CD4-positive, alpha-beta memory T cell (primary cell): ENCODE measurements around the gene TEX13D. TPM values are rescaled to one million over a fixed set of nuclear protein-coding genes. Genes with fewer than 3 reads are reported as not detected.
A peak's percentile ranks its signal among the peaks of the same experiment; 100 is the strongest.

ENCODE experiments used
- CTCF ChIA-PET: fragments of 350-600 bp; sonication (Branson Sonifier 250); formaldehyde crosslinking; loops from one replicate; lab custom pipeline; 2021; ENCODE audit warnings: inconsistent platforms; ENCODE audit not compliant: partially characterized antibody; lab: Charles Lee
- POLR2A ChIA-PET: fragments of 350-600 bp; sonication (Branson Sonifier 250); formaldehyde crosslinking; loops from one replicate; lab custom pipeline; 2021; ENCODE audit not compliant: partially characterized antibody; lab: Charles Lee
- DNase-seq, 5 donors: peaks; one replicate each; pipeline versions ENCODE4 v3.0.0 to v3.0.0-alpha.2; 2020 to 2022; ENCODE audit warnings: mixed read lengths in 1 of 5
- H3K27ac ChIP-seq: one replicate; pipeline ENCODE4 v1.7.0; 2013; ENCODE audit warnings: low read depth, low read length
- H3K27me3 ChIP-seq: 2 replicates; pipeline ENCODE4 v1.7.0; 2013; ENCODE audit warnings: mild to moderate bottlenecking, low read length, moderate library complexity; ENCODE audit not compliant: insufficient read depth
- H3K36me3 ChIP-seq: 2 replicates; pipeline ENCODE4 v1.7.0; 2013; ENCODE audit warnings: mild to moderate bottlenecking, low read length, moderate library complexity; ENCODE audit not compliant: insufficient read depth
- H3K4me1 ChIP-seq: 2 replicates; pipeline ENCODE4 v1.7.0; 2013; ENCODE audit warnings: mild to moderate bottlenecking, low read length, moderate library complexity; ENCODE audit not compliant: insufficient read depth
- H3K4me3 ChIP-seq, 2 donors: one replicate each; pipeline ENCODE4 v1.7.0; 2013; ENCODE audit warnings: low read length in 2 of 2, mild to moderate bottlenecking in 1 of 2
- H3K9me3 ChIP-seq, 2 donors: one replicate each; pipeline ENCODE4 v1.7.0; 2013; ENCODE audit warnings: low read length in 2 of 2, control low read depth in 1 of 2; ENCODE audit not compliant: control insufficient read depth in 1 of 2
- H3K27ac Mint-ChIP-seq, 7 donors: one replicate each; pipeline ENCODE4 v1.8.0; 2020 to 2021; ENCODE audit warnings: mixed read lengths in 7 of 7, mild to moderate bottlenecking in 6 of 7, inconsistent platforms in 3 of 7, moderate library complexity in 3 of 7
- H3K27me3 Mint-ChIP-seq, 2 donors: one replicate each; pipeline ENCODE4 v1.8.0; 2020 to 2021; ENCODE audit warnings: mixed read lengths in 2 of 2
- H3K36me3 Mint-ChIP-seq, 2 donors: one replicate each; pipeline ENCODE4 v1.8.0; 2020 to 2021; ENCODE audit warnings: mixed read lengths in 2 of 2, inconsistent platforms in 1 of 2, mild to moderate bottlenecking in 1 of 2
- H3K4me1 Mint-ChIP-seq, 4 donors: one replicate each; pipeline ENCODE4 v1.8.0; 2020 to 2021; ENCODE audit warnings: mixed read lengths in 4 of 4, mild to moderate bottlenecking in 1 of 4
- H3K4me3 Mint-ChIP-seq, 8 donors: one replicate each; pipeline ENCODE4 v1.8.0; 2020 to 2021; ENCODE audit warnings: mixed read lengths in 8 of 8, mild to moderate bottlenecking in 7 of 8, moderate library complexity in 6 of 8, inconsistent platforms in 3 of 8
- H3K9me3 Mint-ChIP-seq, 8 donors: one replicate each; pipeline ENCODE4 v1.8.0; 2020 to 2021; ENCODE audit warnings: mixed read lengths in 8 of 8, mild to moderate bottlenecking in 5 of 8, inconsistent platforms in 3 of 8, moderate library complexity in 1 of 8
- intact Hi-C: fragments of 100-400 bp; cut with micrococcal nuclease; formaldehyde crosslinking; loops from one replicate; pipeline ENCODE4 v1.15.1; 2023
- polyA plus RNA-seq, 2 donors: library from polyadenylated mRNA; unstranded; fragments of 300-500 nt; fragmentation: Illumina TruSeq; gene quantifications; one replicate each; pipeline ENCODE4 v1.2.3, GENCODE V29; 2021
- total RNA-seq, 2 experiments: library from RNA; stranded (reverse); gene quantifications; one replicate each; pipeline ENCODE4 v1.2.3, GENCODE V29; 2021

TEX13D gene
- total and polyA plus RNA-seq, 4 experiments from 2014 or later = not detected

DNA sequence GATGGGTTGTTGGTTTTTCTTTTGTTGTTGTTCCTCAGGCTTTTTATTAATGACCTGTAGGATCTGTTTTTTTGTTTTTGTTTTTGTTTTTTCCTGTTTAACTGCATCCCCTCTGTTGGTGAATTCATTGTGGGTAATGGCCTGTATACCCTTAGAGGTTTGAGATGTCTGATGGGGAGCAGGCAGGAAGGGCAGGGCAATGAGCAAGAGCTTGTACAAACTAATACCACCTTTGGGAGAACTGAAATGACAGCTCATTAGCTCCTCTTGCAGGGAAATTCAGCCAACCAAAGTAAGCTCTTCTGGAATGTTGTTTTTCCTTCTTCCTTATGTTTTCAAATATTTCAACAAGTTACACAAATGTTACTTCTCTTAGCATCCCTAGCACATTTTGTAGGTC is 37.3 kb downstream of the TEX13D start:
- H3K9me3 ChIP-seq = no peaks in the 10 kb centered on the region
- H3K4me3 ChIP-seq = no peak overlapping the region
- H3K36me3 Mint-ChIP-seq = peaks cover 12 to 61% of the 10 kb centered on the region in 2 donors
- no peaks in the 10 kb centered on the region for H3K27me3 ChIP-seq
- H3K4me1 Mint-ChIP-seq = peaks cover 15 to 32% (median 20%) of the 10 kb centered on the region in 4 donors
- peak overlapping the region in 5 of 7 donors; percentile 9 to 75 (median 41) for H3K27ac Mint-ChIP-seq
- no peak for DNase-seq
- intact Hi-C loops = loop anchor here (1.0 kb wide), 1 partner anchor 15 kb away; no protein-coding TSS in a partner anchor
- H3K4me3 Mint-ChIP-seq = no peak overlapping the region
- H3K9me3 Mint-ChIP-seq = no peaks in the 10 kb centered on the region
- H3K36me3 ChIP-seq = peaks cover 18% of the 10 kb centered on the region
- ChIA-PET POLR2A (interaction anchor here (0.9 to 1.3 kb wide), 3 partner anchors 22 to 407 kb away, joined by 3 to 4 read pairs (median 3); partner anchors contain the start of gene SH2D1A), CTCF (interaction anchor here (1.1 to 2.4 kb wide), 2 partner anchors 17 to 19 kb away, joined by 4 to 8 read pairs; no protein-coding TSS in a partner anchor)
- H3K27ac ChIP-seq = no peak overlapping the region
- H3K4me1 ChIP-seq = peaks cover 18% of the 10 kb centered on the region
- H3K27me3 Mint-ChIP-seq = no peaks in the 10 kb centered on the region

DNA sequence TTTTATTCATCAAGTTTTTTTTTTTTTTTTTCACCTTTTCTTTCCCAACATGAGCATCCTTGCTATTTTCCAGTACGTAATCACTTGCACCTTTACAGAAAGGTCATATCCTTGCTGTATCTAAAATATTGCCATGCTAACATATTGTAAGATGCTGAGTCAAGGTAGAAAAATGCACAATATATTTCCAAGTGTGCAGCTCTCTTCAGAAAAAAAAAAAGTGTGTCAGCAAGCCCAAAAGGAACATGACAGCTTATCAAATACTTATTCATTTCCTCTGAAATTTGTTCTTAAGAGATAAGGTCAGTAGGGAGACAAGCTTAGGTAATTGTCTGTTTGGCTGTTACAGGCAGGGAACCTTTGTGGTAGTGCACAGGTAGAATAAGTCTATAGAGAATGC is 40.9 kb downstream of the TEX13D start:
- H3K4me3 ChIP-seq = no peak overlapping the region
- intact Hi-C loops = no loop called here
- H3K9me3 ChIP-seq = no peaks in the 10 kb centered on the region
- Mint-ChIP-seq H3K4me3 (no peak overlapping the region), H3K9me3 (no peaks in the 10 kb centered on the region), H3K27ac (peak overlapping the region in 1 of 7 donors; percentile 83), H3K4me1 (peaks cover 12 to 23% (median 15%) of the 10 kb centered on the region in 4 donors), H3K27me3 (no peaks in the 10 kb centered on the region), H3K36me3 (peaks cover 12 to 44% of the 10 kb centered on the region in 2 donors)
- ChIA-PET CTCF (interaction anchor here (0.7 to 1.1 kb wide), 3 partner anchors 10 to 262 kb away, joined by 3 read pairs; no protein-coding TSS in a partner anchor), POLR2A (interaction anchor here (1.0 kb wide), 1 partner anchor 30 kb away, joined by 3 read pairs; no protein-coding TSS in a partner anchor)
- H3K27me3 ChIP-seq = no peaks in the 10 kb centered on the region
- H3K36me3 ChIP-seq = peaks cover 14% of the 10 kb centered on the region
- DNase-seq = no peak
- H3K27ac ChIP-seq = no peak overlapping the region
- peaks cover 18% of the 10 kb centered on the region for H3K4me1 ChIP-seq

GRCh38 chrX:124378643-124379042 is 46.2 kb downstream of the TEX13D start:
- intact Hi-C loops = no loop called here
- Mint-ChIP-seq H3K36me3 (peaks cover 0 to 26% of the 10 kb centered on the region in 2 donors), H3K4me1 (peaks cover 3 to 11% (median 5%) of the 10 kb centered on the region in 4 donors), H3K4me3 (no peak overlapping the region), H3K27ac (no peak overlapping the region), H3K9me3 (no peaks in the 10 kb centered on the region), H3K27me3 (no peaks in the 10 kb centered on the region)
- ChIA-PET CTCF (interaction anchor here (1.1 to 1.9 kb wide), 3 partner anchors 9 to 28 kb away, joined by 3 to 5 read pairs (median 4); no protein-coding TSS in a partner anchor), POLR2A (no interaction called here)
- no peaks in the 10 kb centered on the region for H3K36me3 ChIP-seq
- H3K4me1 ChIP-seq = no peaks in the 10 kb centered on the region
- no peak overlapping the region for H3K27ac ChIP-seq
- no peak overlapping the region for H3K4me3 ChIP-seq
- DNase-seq = no peak
- no peaks in the 10 kb centered on the region for H3K9me3 ChIP-seq
- no peaks in the 10 kb centered on the region for H3K27me3 ChIP-seq

DNA sequence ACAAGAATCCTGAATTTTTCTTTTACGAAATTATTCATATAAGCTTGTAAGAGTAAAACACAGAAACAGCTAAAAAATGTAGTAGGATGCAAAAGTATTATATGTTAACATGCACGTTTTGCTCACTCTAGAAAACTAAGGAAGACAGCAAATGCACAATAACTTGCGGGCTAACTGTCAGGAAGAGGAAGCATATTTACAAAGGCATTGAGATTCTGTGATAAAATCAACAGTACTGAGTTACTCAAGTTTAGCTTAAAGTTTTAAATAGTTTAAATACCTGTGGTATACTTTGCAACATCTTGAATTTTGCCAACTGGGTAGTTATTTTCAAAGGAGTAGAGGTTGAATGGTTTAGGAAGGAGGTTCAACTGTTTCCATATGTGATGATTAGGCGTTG is 50.9 kb downstream of the TEX13D start:
- Histone ChIP-seq H3K36me3 (no peaks in the 10 kb centered on the region), H3K27ac (no peak overlapping the region), H3K9me3 (no peaks in the 10 kb centered on the region), H3K4me1 (no peaks in the 10 kb centered on the region), H3K4me3 (no peak overlapping the region), H3K27me3 (no peaks in the 10 kb centered on the region)
- no peaks in the 10 kb centered on the region for H3K27me3 Mint-ChIP-seq
- intact Hi-C loops = loop anchor here (10.0 kb wide), 1 partner anchor 419 kb away; the partner anchor contains the start of gene STAG2
- ChIA-PET CTCF (interaction anchor here (0.7 to 1.1 kb wide), 3 partner anchors 10 to 172 kb away, joined by 3 to 4 read pairs (median 3); no protein-coding TSS in a partner anchor), POLR2A (interaction anchor here (0.9 to 2.0 kb wide), 2 partner anchors 35 to 166 kb away, joined by 4 read pairs; no protein-coding TSS in a partner anchor)
- no peak overlapping the region for H3K4me3 Mint-ChIP-seq
- peaks cover 0 to 42% of the 10 kb centered on the region in 2 donors for H3K36me3 Mint-ChIP-seq
- DNase-seq = no peak
- H3K4me1 Mint-ChIP-seq = peaks cover 3 to 12% (median 6%) of the 10 kb centered on the region in 4 donors
- H3K27ac Mint-ChIP-seq = peak overlapping the region in 2 of 7 donors; percentile 38 to 50
- H3K9me3 Mint-ChIP-seq = no peaks in the 10 kb centered on the region

DNA sequence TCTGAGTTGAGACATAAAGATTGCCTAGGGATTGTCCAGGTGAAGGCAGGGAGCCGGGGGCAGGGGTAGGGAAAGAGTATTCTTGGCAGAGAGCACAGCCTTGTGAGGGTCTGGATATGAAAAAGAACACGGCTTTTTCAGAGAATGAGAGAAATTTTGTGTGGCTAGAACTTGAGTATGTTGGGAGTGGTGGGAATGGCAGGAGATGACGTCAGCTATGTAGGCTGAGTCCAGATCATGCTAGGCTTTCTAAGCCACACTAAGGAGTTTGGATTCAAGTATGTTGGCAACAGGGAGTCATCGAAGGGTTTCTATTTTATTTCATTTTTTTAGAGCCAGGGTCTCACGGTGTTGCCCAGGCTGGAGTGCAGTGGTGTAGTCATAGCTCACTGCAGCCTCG is 53.9 kb downstream of the TEX13D start:
- H3K36me3 Mint-ChIP-seq = peaks cover 0 to 39% of the 10 kb centered on the region in 2 donors
- peak overlapping the region in 2 of 7 donors; percentile 37 to 71 for H3K27ac Mint-ChIP-seq
- no peaks in the 10 kb centered on the region for H3K27me3 Mint-ChIP-seq
- no peaks in the 10 kb centered on the region for H3K9me3 ChIP-seq
- H3K4me3 Mint-ChIP-seq = no peak overlapping the region
- DNase-seq = no peak
- H3K9me3 Mint-ChIP-seq = no peaks in the 10 kb centered on the region
- POLR2A ChIA-PET = no interaction called here
- no peaks in the 10 kb centered on the region for H3K4me1 ChIP-seq
- no peaks in the 10 kb centered on the region for H3K36me3 ChIP-seq
- H3K4me1 Mint-ChIP-seq = peaks cover 0 to 13% (median 7%) of the 10 kb centered on the region in 4 donors
- no peaks in the 10 kb centered on the region for H3K27me3 ChIP-seq
- no peak overlapping the region for H3K4me3 ChIP-seq
- H3K27ac ChIP-seq = no peak overlapping the region
- intact Hi-C loops = loop anchor here (10.0 kb wide), 1 partner anchor 422 kb away; the partner anchor contains the start of gene STAG2
- CTCF ChIA-PET = no interaction called here

Other genes with a start within 250 kb of the TEX13D start
- gene SH2D1A, start 13.9 kb downstream of the TEX13D start, total RNA-seq = 10 to 100 TPM; 50.3 to 53.1 TPM
- 10 to 100 TPM; 64.3 to 85.1 TPM for gene SH2D1A, start 13.9 kb downstream of the TEX13D start, polyA plus RNA-seq